GM12878 (cell line): ENCODE data around the gene KBTBD13. TPM values are rescaled to one million over a fixed set of nuclear protein-coding genes. Genes with fewer than 3 reads are reported as not detected.

Experiments used
- ATAC-seq: fragments of 200-7000 bp; cut with Tn5 transposase; 3 replicates; pipeline ENCODE4 v1.9.1; 2020; ENCODE audit warnings: mild to moderate bottlenecking, moderate library complexity
- BruUV-seq: library from RNA; stranded (reverse); fragments of 400-500 nt; replicated peaks from 2 replicates; lab custom pipeline; 2021; lab: Mats Ljungman, UMichigan
- CTCF ChIA-PET: fragments of 300-600 bp; sonication (Branson Sonifier 250); formaldehyde crosslinking; extraction: SDS; loops from one replicate; lab custom pipeline; 2021; ENCODE audit warnings: inconsistent platforms; lab: Yijun Ruan, JAX
- POLR2A ChIA-PET: fragments of 350-600 bp; formaldehyde crosslinking; extraction: SDS; loops from one replicate; lab custom pipeline; 2021; ENCODE audit warnings: inconsistent platforms; lab: Charles Lee
- RAD21 ChIA-PET: fragments of 300-600 bp; sonication (Branson Sonifier 250); formaldehyde crosslinking; loops from one replicate; lab custom pipeline; 2023; ENCODE audit warnings: antibody characterized with exemption; ENCODE audit not compliant: unreplicated experiment; lab: Charles Lee
- SMC1A ChIA-PET: fragments of 300-600 bp; sonication (Branson Sonifier 250); formaldehyde crosslinking; loops from one replicate; lab custom pipeline; 2023; ENCODE audit not compliant: unreplicated experiment, uncharacterized antibody; lab: Charles Lee
- DNase-seq: peaks from one replicate; pipeline ENCODE4 v3.0.0-alpha.2; 2011; ENCODE audit warnings: low read depth, low spot score
- FAIRE-seq: peaks from 3 replicates; lab custom pipeline; 2011; peaks lifted over from hg19 to GRCh38; lab: Jason Lieb, UNC
- H2AFZ ChIP-seq: 2 replicates; pipeline ENCODE4 v1.6.0; 2011; ENCODE audit warnings: low read depth, low read length, control low read depth; ENCODE audit not compliant: control insufficient read depth
- H3K27ac ChIP-seq: 2 replicates; pipeline ENCODE4 v1.5.1; 2011; ENCODE audit warnings: control low read depth; ENCODE audit not compliant: control insufficient read depth, insufficient read depth
- H3K27me3 ChIP-seq, 2 experiments: replicated peaks in 1 of 2; 2 replicates each; pipeline versions ENCODE4 v1.6.0 to v1.6.1; 2011; ENCODE audit warnings: low read length in 1 of 2; ENCODE audit not compliant: control insufficient read depth in 2 of 2, insufficient read depth in 2 of 2
- H3K36me3 ChIP-seq, 2 experiments: 2 replicates each; pipeline ENCODE4 v1.5.1; 2011; ENCODE audit warnings: low read length in 1 of 2; ENCODE audit not compliant: control insufficient read depth in 2 of 2, insufficient read depth in 2 of 2
- H3K4me1 ChIP-seq: 2 replicates; pipeline ENCODE4 v1.6.1; 2011; ENCODE audit warnings: mild to moderate bottlenecking, low read length, moderate library complexity, mixed read lengths; ENCODE audit not compliant: control insufficient read depth, insufficient read depth
- H3K4me2 ChIP-seq: 2 replicates; pipeline ENCODE4 v1.6.0; 2011; ENCODE audit warnings: control low read depth; ENCODE audit not compliant: control insufficient read depth, insufficient read depth
- H3K4me3 ChIP-seq: fragments of 200-600 bp; sonication (generic); 2 replicates; pipeline ENCODE4 v1.5.1; 2016
- H3K79me2 ChIP-seq: 2 replicates; pipeline ENCODE4 v1.6.0; 2011; ENCODE audit warnings: low read length; ENCODE audit not compliant: control insufficient read depth, insufficient read depth
- H3K9ac ChIP-seq: 2 replicates; pipeline ENCODE4 v1.8.0; 2011; ENCODE audit warnings: low read length, control low read depth, mixed read lengths; ENCODE audit not compliant: control insufficient read depth, insufficient read depth
- H3K9me3 ChIP-seq: replicated peaks from 3 replicates; pipeline ENCODE4 v1.5.1; 2011; ENCODE audit warnings: mild to moderate bottlenecking, low read length; ENCODE audit not compliant: control insufficient read depth, insufficient read depth
- H4K20me1 ChIP-seq: 2 replicates; pipeline ENCODE4 v1.6.0; 2011; ENCODE audit not compliant: control insufficient read depth, insufficient read depth
- E4F1 ChIP-seq: fragments of 450-650 bp; IDR thresholded peaks from 2 replicates; pipeline ENCODE4 v1.6.1; 2018; ENCODE audit warnings: borderline replicate concordance, mild to moderate bottlenecking; ENCODE audit not compliant: partially characterized antibody
- JUND ChIP-seq: IDR thresholded peaks from 2 replicates; pipeline ENCODE4 v1.6.1; 2012; ENCODE audit warnings: low read depth, mild to moderate bottlenecking, low read length, improper control_type of control experiment, moderate library complexity
- NR2C1 ChIP-seq: fragments of 450-650 bp; IDR thresholded peaks from 2 replicates; pipeline ENCODE4 v1.6.1; 2017; ENCODE audit warnings: antibody characterized with exemption, mild to moderate bottlenecking, moderate library complexity
- RELB ChIP-seq: fragments of 450-650 bp; IDR thresholded peaks from 2 replicates; pipeline ENCODE4 v1.6.1; 2017; ENCODE audit warnings: low read depth, mild to moderate bottlenecking, moderate library complexity
- REST ChIP-seq: IDR thresholded peaks from 2 replicates; pipeline ENCODE4 v1.6.1; 2012; ENCODE audit warnings: mild to moderate bottlenecking, low read depth, low read length
- USF2 ChIP-seq: IDR thresholded peaks from 2 replicates; pipeline ENCODE4 v1.6.1; 2011; ENCODE audit warnings: low read depth, low read length, improper control_type of control experiment, borderline replicate concordance
- ZNF622 ChIP-seq: fragments of 450-650 bp; IDR thresholded peaks from 2 replicates; pipeline ENCODE4 v1.6.1; 2017; ENCODE audit warnings: mild to moderate bottlenecking, inconsistent platforms
- ZNF687 ChIP-seq: fragments of 450-650 bp; IDR thresholded peaks from 2 replicates; pipeline ENCODE4 v1.6.1; 2017; ENCODE audit warnings: mild to moderate bottlenecking, moderate library complexity
- WGBS: methylation state at CpG from one replicate; pipeline ENCODE4 v1.1.6; 2016; ENCODE audit warnings: low lambda C conversion rate; ENCODE audit not compliant: insufficient replicate concordance, insufficient coverage; ENCODE audit errors: missing lambda C conversion rate; 5-methylcytosine and 5-hydroxymethylcytosine counted together
- in situ Hi-C: fragments of 300-500 bp; cut with MboI; formaldehyde crosslinking; loops from 9 replicates; pipeline ENCODE4 v1.14.3; 2018; ENCODE audit warnings: mixed read lengths
- intact Hi-C: fragments of 100-400 bp; cut with micrococcal nuclease; formaldehyde crosslinking; loops from one replicate; pipeline ENCODE4 v1.14.2; 2022; ENCODE audit not compliant: unreplicated experiment
- polyA plus RNA-seq, 11 experiments: library from polyadenylated mRNA; depleted of rRNA in 4 of 11; unstranded in 6 of 11; stranded (reverse) in 5 of 11; fragments of >200 nt; fragmentation: Nextera tagmentation in 4 of 11; fragmentation: Illumina TruSeq in 1 of 11; extraction: Ambion mirVana in 4 of 11; extraction: Trizol in 1 of 11; gene quantifications; 1 replicate in 1 of 11; 2 replicates in 10 of 11; pipeline versions ENCODE4 v1.2.1 to v1.2.3, GENCODE V29; 2011 to 2016; ENCODE audit warnings: inconsistent platforms in 2 of 11, missing spikeins in 2 of 11, low read depth in 1 of 11
- total RNA-seq, 4 experiments: library from RNA; depleted of rRNA in 3 of 4; stranded (reverse); fragments of >200 nt in 3 of 4; fragmentation: Illumina TruSeq in 1 of 4; extraction: Trizol in 1 of 4; gene quantifications; 2 replicates each; pipeline versions ENCODE4 v1.2.1 to v1.2.3, GENCODE V29; 2013 to 2021

KBTBD13 gene
- total and polyA plus RNA-seq, 10 of the 15 experiments (the other 5 are each of a cell fraction or from before 2014, with no cell fraction given): 0.06 TPM; not detected in 9

GRCh38 chr15:65087873-65088642 lies 11.5 kb downstream of the KBTBD13 start:
- ChIA-PET RAD21 (interaction anchor here (0.6 to 1.6 kb wide), 2 partner anchors 183 to 357 kb away, joined by 3 to 4 read pairs; no protein-coding TSS in a partner anchor), POLR2A (no interaction called here), SMC1A (interaction anchor here (1.1 to 1.8 kb wide), 2 partner anchors 33 to 53 kb away, joined by 5 to 7 read pairs; no protein-coding TSS in a partner anchor), CTCF (interaction anchor here (1.0 to 2.6 kb wide), 5 partner anchors 13 to 118 kb away, joined by 3 to 8 read pairs (median 6); no protein-coding TSS in a partner anchor)
- Histone ChIP-seq H3K4me3 (no peak overlapping the region), H3K36me3 (no peaks in the 10 kb centered on the region), H3K9ac (no peak overlapping the region), H3K27ac (no peak overlapping the region), H2AFZ (no peak overlapping the region), H4K20me1 (no peaks in the 10 kb centered on the region), H3K4me2 (no peak overlapping the region), H3K27me3 (peaks cover 0 to 6% of the 10 kb centered on the region in 2 experiments; a peak in 1 of 4 replicates), H3K4me1 (no peaks in the 10 kb centered on the region), H3K79me2 (no peaks in the 10 kb centered on the region), H3K9me3 (no peaks in the 10 kb centered on the region)
- FAIRE-seq (no peak), DNase-seq (no peak), ATAC-seq (no peak)
- intact Hi-C loops (loop anchor here (10.0 kb wide), 1 partner anchor 353 kb away; no protein-coding TSS in a partner anchor), in situ Hi-C loops (no loop called here)
- 80% methylated on average over 12 of the region's 13 CpGs for WGBS
- no TSS peak for BruUV-seq
- no peak for TF ChIP-seq NR2C1
- no peak for TF ChIP-seq USF2
- TF ChIP-seq JUND: no peak
- TF ChIP-seq ZNF687: no peak
- TF ChIP-seq ZNF622: no peak
- no peak for TF ChIP-seq E4F1
- TF ChIP-seq RELB: no peak
- no peak for TF ChIP-seq REST
